Measurements from ENCODE around the gene ROR2. TPM values are rescaled to one million over a fixed set of nuclear protein-coding genes. Genes with fewer than 3 reads are reported as not detected.

ROR2 gene
- polyA plus RNA-seq, 1 donor: 3.1 TPM

Other genes with a start within 250 kb of the ROR2 start
- gene SPTLC1, start 165.2 kb upstream of the ROR2 start, polyA plus RNA-seq (ENCODE audit: insufficient read length): 47.1 TPM

Measured in hindlimb muscle (tissue), 1 donor.